ENCODE results near the gene KCNG2.

KCNG2 gene

DNA sequence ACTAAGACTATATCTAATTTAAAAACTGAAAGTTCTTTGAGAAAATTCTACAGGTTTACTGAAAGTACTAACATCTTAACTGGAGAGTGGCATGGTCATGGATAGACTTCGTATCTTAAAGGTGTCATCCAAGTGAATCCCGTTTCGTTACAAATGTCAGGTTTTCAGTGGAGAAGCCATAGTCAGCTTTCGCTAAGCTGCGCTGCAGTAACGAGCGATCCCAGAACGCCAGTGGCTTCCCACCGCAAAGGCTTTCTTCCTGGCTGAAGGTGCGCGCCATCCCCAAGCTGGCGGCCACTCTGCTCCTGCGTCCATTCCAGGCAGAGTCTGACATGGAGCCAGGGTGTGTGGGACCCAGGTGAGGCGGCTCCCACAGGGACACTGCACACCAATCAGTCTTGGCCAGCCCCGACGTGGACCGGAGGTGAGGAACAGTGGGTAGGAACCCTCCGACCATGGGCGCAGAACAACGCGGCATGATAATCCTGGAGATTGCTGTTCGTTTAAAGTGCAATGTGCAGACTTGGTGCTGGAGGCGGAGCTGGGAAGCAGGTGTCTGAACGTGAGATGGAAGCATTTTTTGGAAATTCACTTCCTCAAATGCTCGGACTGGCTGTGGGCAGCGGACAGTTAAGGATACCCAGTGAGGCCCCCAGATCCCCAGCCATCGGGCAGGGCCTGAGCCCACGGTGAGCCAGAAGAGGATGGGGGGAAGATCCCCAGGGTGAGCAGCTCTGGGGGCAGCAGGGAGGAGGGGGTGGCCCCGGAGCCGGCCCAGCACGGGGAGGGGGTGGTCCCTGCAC is 27.8 kb upstream of the KCNG2 start:
- no peak for DNase-seq

DNA sequence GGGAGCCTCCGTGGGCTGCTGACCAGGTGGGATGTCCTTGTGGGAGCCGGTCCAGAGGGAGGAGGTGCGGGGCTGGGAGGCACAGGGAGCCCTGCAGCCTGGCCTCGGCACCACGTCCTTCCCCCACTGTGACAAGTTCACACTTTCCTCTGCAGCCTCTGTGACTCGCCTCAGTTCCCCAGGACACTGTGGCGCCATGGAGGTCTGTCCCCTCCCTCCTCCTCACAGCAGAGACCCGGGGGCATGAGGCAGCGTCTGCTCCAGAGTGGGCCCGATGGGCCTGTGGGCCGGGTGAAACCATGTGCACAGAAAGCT is 27.3 kb upstream of the KCNG2 start:
- no peak for DNase-seq

DNA sequence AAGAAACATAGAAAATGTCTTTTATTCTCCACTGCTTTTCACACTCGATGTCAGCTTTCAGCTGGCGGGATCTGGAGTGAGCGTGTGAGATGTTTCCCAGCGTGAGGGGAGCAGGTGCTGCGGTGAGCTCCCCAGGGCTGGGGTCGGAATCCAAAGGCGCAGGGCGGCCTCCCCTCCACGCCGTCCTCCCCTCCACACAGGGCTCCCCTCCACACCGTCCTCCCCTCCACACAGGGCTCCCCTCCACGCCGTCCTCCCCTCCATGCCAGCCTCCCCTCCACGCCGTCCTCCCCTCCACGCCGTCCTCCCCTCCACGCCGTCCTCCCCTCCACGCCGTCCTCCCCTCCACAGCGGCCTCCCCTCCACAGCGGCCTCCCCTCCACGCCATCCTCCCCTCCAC is 26.9 kb upstream of the KCNG2 start:
- DNase-seq = no peak

DNA sequence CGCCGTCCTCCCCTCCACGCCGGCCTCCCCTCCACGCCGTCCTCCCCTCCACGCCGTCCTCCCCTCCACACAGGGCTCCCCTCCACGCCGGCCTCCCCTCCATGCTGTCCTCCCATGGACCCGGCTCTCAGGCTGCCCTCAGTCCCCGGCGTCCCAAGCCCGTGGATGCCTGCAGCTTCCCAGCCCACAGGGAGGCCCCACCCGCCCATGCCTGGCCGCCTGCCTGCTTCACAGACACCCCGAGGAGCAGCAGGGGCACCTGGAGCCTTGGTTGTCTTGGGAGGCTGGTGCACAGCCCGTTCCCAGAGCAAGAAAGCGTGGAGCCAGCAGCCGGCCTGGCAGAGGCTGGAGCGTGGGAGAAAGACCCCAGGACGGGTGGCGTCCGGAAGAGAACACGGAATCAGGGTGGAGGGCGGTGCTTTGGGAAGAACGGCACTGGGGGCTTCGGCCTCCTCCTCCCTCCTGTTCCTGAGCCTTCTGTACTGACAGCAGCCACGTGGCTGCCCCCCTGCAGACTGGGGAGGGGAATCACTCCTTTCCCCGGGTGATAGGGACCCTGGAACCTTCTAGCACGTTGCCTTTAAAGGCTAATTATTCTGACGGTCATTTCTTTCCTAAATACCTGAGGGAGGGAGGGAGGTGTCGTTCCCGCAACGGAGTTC is 26.2 kb upstream of the KCNG2 start:
- no peak for DNase-seq

DNA sequence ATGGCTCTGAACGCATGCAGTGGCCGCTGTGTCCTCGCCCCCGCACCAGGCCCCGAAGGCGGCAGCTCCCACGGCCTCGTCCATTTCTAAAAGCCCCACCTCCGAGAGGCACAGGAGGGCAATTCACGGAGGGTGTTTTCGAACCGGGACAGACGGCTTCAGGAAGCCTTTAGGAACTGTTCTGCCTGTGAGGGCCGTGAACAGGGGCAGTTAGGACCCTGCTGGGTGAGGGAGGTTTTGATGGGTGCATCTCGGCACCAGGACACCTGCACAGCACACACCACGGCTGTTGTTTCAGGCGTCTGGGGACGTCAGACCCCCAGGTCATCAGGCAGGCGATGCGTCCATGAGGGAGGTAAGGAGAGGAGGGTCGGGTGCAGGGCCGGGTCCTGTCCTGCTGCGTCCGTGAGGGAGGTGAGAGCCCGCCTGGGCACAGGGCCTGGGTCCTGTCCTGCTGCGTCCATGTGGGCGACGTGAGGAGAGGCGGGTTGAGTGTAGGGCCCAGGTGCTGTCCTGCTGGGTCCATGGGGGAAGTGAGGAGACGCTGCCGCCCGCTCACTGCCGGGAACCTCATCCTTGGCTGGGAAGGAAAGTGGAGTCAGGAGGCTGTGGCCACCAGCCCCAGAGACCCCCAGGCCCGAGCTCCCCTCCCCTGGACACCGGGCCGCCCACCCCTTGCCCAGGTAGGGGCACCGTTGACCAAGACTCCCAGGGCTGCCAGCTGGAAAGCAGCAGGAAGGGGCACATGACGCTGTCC is 25.5 kb upstream of the KCNG2 start:
- DNase-seq = no peak

DNA sequence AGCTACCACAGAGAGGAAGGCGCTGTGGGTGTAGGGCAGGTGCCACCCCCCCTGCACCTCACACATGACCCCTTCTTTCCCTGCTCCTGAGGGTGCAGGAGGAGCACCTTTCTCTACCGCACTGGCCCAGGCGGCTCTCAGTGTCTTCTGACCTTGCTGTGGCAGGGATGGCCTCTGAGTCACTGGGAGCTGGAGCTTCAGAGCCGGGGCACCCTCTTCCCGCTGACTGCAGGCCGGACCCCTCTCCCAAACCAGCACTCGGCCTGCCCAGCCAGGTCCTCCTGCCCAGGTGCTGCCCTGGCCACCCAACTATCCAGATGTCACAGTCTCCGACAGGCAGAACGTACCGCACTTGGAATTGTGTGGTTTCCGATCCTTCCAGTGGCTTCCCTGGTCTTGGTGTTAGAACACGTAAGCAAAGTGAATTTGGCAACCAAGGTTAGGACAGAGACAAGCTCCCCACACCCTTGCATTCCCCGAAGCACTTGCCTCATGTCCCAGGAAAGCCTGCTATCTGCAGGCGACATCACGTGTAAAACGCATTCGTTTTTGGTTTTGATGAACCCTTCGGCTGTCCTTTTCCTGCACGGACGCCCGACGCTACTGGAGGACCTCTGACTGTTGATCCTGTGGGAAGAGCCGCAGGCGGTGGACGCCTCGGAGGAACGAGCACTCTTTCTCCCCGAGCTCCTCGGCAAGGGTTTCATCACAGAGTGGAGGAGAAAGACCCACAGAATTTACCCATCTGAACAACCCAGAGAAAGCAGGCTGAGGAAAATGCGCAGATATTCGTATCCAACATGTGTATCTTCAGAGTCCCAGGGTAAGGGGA is 24.7 kb upstream of the KCNG2 start:
- DNase-seq = no peak

DNA sequence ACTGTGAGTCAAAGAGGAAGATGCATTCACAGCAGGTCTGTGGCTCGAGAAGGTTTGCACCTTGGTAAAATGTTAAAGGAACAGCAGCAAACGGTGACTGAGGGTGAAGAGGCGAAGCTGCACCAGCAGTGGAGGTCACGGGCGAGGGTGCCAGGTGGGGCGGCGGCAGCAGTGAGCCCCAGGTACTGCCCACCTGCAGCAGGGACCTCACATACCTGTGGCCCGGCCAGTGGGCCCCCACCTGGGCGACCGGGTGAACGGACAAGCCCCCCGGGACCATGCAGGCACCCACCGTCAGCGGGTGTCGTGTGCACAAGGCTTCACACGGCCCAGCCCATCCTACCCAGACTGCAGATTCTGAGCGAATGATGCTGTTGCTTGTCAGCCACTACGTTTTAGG is 23.6 kb upstream of the KCNG2 start:
- DNase-seq = no peak

DNA sequence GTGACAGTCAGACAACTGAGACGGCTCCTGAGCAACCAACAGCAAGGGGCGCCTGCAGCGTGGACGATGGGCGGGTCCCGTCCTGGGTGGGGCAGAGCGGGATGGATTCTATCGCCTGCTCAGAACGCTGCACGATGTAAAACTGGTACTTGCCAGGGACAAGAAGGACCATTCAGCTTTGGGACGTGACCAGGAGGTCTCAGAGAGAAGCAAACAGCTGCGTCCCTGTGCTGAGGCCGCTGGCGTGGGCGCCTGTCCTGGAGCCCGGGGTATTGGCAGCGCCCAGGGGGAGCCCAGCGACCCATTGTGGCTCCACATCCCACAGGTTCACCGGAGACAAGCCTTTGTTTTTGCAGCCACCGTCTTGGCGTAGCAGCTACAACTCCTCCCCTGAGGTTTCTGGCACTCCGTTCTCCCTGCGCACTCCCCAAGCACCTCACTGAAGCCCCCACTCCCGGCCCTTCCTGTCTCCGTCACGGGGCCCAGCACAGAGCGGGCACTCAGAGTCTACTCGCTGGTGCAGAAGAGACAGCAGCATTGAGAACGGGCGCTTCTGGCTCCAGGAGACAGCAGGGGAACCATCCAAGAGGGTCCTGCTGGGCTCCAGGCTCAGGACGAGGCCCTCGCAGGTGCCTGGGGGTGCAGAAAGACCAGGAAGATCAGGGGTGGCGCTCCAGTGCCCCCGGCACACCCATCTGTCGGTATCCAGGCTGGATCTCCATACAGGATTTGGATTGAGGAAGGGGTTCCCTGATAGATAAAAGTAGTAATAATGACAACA is 22.1 kb upstream of the KCNG2 start:
- no peak for DNase-seq

DNA sequence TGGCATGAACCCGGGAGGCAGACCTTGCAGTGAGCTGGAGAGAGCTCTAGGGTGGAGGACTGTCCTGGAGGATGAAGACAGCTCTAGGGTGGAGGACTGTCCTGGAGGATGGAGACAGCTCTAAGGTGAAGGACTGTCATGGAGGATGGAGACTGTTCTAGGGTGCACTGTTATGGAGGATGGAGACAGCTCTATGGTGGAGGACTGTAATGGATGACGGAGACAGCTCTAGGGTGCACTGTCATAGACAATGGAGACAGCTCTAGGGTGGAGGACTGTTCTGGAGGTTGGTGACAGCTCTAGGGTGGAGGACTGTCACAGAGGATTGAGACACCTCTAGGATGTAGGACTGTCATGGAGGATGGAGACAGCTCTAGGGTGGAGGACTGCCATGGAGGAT is 21.1 kb upstream of the KCNG2 start:
- no peak for DNase-seq

DNA sequence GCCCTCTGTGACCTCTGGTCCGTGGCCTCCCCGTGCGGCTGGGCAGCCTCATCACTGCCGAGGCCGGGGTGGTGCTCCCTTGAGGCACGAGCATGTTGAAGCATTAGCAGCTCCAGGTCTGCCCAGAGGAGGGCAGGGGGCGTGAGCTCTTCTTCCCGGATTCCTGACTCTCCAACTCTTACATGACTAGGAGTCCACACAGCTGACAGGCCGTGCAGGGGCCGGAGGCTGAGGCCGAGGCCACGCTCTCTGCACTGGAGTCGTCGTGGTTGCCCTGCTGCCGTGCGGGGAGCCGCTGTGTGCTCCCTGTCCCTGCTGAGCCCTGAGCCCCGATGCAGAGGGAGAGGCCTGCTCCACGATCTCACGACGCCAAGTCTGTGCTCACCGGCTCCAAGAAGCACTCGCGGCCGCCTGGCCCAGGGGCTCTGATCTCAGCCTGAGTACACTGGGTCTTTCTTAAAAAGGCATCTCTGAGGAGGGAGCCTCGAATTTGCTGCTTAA is 19.4 kb upstream of the KCNG2 start:
- no peak for DNase-seq

DNA sequence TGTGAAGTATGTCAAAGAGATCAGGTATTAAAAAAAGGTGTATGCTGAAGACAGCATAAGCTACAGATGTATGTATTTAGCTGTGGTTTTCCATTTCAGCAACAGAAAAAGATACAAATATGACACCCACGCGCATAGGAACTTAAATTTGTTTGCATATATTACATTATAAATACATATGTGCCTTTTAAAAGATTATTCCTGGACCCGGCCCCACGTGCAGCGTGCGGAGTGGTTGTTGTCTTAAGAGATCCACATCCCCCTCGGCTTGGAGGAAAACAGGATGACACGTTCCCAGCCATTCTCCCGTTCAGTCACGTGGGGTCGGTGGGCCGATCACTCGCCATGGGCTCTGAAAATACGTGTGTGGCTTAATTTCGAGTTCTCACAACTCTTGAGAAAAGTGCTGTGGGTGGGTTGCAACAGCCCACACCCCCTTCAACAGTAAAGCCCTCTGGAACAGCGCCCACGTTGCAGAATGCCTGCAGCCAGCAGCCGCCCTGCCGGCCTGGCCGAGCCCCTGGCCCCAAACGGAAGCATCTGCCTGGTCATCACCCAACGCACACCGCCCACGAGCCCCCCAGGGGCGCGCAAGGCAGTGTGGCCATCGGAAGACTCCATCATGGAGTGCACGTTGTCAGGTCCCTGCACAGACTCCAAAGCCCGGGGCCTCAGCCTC is 18.6 kb upstream of the KCNG2 start:
- DNase-seq = no peak

DNA sequence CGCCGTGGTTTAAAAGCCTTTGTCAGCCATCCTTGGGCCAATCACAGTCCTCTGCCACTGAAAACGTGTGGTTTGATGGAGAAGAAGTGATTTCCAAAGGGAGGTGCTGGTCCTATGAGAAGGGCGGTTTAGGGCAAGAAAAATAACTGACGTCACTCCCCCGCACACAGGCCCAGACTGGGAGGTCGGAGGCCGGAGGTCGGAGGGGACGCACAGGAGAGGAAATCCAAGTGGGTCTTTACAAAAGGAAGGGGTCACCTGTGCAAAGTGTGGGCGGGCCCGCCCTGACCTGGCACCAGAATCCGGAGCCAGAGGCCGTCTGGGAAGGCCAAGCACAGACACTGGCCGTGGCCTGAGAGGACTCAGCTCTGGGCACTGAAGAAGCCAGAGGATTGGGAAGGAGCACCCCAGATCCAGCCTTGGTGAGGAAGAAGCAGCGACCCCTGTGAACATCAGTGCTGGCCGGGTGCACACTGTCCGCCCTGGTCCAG is 18.0 kb upstream of the KCNG2 start:
- DNase-seq = no peak

DNA sequence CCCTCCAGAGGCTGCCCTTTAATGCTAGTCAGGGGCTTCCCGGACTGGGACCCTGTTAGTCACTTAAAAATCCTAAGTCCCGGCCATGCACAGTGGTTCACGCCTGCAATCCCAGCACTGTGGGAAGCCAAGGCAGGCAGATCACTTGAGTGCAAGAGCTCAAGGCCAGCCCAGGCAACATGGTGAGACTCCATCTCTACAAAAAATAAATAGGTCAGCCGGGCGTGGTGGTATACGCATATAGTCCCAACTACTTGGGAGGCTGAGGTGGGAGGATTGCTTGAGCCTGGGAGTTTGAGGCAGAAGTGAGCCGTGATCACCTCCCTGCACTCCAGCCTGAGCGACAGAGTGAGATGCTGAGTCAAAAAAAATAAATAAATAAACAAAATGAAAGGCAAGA is 17.2 kb upstream of the KCNG2 start:
- no peak for DNase-seq

DNA sequence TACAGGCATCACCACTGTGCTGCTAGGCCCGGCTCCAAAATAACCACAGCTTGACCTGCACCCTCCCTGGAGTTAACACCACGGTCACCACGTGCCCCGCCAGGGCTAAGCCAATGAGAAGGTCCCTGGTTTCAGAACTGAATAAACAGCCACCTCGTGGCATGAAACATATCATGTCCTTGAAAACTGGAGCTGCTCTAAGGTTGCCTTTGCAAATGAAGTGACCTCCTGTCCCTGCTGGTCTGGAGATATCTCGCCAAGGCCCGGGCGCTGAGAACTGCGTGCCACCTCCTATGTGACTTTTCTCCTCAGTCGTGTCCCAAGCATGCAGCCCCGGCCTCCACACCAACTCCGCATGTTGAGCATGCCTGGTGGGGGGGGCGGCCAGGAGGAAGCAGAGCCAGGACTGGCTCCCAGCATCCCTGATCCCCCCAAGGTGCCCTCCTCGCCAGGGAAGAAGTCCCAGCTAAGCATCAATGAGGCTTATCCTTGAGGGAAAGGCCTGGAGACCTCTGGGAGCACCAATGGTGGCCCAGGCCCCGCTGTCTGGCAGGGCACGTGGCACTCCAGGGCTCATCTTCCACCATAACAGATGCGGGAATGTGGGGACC is 16.3 kb upstream of the KCNG2 start:
- DNase-seq = no peak

DNA sequence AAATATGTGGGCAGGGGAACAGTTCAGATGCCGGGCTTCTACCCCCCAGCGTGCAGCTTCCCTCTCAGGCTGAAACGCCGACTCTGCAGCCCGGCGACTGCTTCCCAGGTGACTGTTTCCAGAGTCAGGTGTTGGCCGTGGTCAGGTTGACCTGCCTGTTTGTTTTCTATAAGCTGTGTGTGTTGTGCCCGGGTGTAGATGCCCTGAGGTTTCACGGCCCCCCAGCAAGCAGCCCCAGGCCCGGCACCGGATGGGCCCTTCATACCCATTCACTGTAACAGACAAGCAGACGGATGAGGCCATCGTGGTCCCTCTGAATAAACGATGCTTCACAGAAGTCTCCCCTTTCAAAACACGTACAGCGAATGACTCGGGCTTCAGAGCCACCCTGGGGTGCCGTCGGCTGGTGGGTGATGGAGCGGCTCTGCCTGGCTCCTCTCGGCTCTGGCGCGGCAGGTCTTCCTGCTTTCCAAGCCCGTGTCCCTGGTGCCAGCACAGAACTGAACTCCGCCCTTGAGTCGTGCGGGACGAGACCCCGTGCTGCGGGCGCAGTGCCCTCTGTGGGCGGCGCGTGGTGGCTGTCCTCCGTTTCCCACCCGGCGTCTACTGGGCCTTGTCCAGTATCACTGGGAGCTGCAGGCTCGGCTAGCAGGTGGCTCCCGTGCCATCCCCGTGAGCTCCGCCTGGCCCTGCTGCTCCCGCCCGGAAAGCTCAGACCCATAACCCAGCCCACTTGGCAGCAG is 15.0 kb upstream of the KCNG2 start:
- no peak for DNase-seq

DNA sequence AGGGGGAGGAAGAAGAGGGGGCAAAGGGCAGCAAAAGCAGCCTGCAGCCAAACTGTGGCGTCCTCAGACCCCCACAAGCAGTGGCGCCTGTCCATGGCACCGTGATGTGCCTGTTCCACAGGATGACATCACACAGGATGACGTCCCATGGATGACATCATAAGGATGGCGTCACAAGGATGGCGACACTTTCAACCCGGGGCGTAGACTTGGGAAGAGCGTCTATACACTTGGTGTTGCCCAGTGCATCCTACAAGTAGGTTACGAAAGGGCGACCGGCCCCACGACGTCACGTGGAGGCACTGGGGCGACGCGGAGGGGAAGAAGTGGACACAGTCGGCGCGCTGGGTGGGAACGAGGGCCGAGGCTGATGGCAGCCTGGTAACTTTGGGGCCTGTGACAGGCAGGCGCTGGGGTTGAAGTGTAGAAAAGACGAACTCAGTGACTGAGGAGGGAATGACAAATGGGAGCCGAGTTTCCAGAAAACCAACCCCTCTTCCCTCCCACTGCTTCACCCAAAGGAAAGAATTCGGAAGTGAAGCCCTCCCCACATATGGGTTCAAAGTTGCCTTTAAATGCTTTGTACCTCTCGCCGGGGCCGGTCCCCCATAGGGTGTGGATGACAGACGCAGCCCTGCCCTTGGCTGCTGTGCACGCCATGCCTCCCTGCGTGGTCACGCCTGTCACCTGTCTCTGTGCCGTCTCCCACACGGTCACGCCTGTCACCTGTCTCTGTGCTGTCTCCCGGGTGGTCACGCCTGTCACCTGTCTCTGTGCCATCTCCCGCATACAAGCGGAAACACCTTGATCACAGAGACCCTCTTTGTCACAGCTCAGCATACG is 13.4 kb upstream of the KCNG2 start:
- DNase-seq = no peak

DNA sequence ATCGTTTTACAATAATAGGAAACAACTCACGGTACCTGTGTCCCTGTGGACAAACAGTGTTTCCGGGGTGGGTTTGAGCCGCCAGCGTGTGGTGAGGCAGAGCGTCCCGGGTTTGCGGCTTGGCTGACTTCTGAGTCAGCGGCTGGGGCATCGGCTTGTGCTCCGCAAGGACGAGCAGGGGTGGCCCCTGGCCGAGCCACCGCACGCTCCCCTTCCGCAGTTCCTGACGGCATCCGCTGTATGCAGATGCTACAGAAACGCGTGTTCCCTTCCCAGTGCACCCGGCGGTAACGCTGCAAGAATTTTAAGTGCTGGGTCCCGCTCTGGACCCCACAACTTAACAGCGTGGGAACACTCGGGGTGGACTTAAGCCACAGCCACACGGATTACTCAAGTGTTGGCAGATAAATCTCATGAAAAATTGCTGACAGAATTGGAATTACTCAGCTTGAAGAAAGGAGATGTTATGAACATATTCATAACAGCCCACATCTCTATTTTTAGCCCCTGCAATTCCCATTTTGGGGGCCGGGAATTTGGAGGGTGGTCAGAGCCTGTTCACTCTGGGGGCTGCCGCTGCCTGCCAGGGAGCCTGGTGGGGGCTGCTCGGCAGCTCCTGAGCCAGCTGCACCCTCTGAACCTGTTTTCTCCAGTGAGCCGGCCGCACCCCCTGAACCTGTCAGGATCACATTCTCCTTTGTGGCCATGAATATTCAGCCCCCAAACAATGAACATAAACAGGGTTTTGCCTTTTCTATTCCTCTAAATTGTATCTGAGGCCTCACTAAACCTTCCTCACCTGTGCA is 12.6 kb upstream of the KCNG2 start:
- DNase-seq = no peak

DNA sequence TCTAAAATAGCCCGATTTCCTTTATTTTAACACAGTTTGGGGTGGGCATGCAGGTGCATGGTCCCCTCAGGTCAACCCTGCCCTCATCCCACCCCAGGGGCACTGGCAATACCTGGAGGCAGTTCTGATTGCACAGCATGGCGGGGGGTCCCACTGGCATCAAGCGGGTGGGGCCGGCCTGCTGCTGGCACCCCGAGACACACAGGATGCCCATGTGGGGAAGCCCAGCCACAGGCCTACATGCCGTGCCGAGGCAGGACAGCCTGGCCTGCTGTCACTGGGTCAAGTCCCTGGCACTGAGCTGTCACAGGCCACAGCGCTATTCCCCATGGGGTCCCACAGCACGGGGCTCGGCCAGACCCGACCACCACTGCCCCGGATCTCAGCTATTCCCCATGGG is 11.9 kb upstream of the KCNG2 start:
- no peak for DNase-seq

Measured in NCI-H510A (cell line).